ENCODE measurements around the gene NAV3.

- no peak for TF ChIP-seq CTCF (IDR thresholded peaks at IDR 0.05)
- no peak for TF ChIP-seq POLR2A (IDR thresholded peaks at IDR 0.05)
- TF ChIP-seq EP300 (IDR thresholded peaks at IDR 0.05), result no peak
These were observed 116.6 kb downstream of the NAV3 start for GRCh38 chr12:77947330-77947729.
